DMS114 treated with DMSO at 0.1 percent for 48 hours (cell line): ENCODE measurements around the gene EHMT1.

Experiments
- DNase-seq: peaks from one replicate; lab custom pipeline; 2025; ENCODE audit not compliant: unreplicated experiment; lab: John Stamatoyannopoulos, UW

The EHMT1 gene

DNA sequence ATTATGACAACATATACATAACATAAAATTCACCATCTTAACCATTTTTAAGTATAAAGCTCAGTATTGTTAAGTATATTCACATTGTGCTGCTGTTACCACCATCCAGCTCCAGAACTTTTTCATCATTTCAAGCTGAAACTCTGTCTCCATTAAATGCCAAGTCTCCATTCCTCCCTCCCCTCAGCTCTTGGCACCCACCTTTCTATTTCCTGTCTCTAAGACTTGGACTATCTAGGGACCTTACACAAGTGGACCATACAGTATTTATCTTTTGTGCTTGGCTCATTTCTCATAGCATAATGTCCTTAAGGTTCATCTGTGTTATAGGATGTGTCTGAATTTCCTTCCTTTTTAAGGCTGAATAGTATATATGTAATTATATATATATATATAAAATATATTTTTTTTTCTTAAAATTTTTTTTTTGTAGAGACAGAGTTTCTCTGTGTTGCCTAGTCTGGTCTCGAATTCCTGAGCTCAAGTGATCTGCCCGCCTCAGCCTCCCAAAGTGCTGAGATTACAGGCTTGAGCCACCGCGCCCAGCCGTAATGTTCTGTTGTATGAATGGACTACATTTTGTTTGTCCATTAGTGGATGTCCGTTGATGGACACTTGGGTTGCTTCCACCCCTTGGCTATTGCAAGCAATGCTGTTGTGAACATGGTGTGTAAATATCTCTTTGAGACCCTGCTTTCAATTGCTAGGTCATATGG lies 72.3 kb downstream of the EHMT1 start:
- no peak for DNase-seq

GRCh38 chr9:137691646-137692351 lies 73.0 kb downstream of the EHMT1 start:
- no peak for DNase-seq

- DNase-seq = no peak
Measured at GRCh38 chr9:137694236-137694959, 75.6 kb downstream of the EHMT1 start.

DNA sequence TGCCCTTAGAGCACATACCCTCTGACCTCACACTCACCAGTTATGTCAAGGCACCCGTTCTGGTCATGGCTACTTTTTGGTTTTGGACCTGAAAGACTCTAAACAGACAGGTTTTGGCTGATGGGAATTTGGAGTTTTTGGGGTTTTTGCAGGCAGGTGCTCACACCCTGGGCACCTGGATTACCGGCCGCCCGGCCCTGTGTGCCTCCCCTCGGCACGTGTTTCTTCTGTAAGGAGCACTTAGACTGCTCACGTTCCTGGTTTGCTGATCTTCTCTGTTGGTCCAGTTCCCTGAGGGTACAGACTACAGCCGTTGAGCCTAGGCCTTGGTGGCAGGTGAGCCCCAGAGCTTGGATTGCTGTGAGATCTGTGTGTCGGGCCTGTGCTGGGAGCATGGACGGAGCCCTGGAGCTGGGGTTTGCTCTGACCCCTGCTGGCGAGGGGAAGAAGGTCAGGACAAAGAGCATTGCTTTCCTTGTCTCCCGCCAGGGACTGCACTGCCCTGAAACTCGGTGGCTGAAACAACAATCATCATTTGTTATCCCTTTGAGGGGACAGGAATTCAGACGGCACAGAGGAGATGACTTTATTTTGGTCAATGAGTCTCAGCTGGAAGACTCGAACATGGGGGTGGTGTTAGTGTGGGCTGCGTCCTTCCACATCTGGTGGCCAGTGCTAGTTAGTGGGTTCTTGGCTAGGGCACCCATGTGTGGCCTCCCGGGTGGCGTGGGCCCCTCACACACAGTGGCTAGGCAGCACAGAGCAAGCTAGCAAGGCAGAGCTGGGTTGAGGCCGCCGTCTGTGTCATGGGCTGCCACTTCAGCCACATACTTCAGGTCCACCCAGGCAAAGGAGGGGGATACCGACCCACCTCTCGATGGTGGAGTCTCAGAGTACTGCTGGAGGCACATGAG lies 76.4 kb downstream of the EHMT1 start:
- no peak for DNase-seq

DNA sequence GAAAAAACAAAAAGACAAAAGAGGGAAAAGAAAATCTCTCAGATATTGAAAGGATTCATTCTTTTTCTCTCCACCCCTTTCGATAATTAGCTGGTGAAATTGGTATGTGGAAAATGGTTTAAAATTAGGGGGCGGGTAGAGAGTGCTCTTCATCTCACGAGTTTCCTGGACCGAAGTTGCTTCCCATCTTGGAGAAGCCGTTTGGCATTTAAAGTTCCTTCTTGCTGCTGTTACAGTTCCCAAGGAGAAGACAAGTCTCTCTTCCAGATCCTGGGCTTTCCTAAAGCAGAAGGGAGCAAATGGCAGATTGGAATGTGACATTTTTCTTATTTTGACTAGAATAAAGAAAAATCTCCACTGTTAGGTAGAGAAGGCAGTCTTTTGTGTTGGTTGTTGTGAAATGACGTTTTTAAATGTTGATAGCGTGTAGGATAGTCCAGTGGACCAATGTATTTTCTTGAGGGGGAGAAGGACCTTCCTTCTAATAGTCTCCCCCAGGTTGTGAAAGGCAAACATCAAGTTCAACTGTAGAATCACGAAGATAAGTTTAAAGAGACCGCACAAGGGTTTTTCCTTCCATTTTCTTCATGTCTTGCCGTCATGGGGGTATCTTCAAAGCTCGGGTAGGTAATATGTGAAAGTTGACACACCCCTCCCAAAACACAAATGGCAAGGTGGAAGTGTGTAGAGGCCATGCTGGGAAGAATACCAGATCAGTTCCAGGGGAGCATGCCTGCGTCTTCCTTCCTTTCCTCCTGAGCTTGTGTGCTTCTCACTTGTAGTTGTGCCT lies 77.5 kb downstream of the EHMT1 start:
- no peak for DNase-seq

DNA sequence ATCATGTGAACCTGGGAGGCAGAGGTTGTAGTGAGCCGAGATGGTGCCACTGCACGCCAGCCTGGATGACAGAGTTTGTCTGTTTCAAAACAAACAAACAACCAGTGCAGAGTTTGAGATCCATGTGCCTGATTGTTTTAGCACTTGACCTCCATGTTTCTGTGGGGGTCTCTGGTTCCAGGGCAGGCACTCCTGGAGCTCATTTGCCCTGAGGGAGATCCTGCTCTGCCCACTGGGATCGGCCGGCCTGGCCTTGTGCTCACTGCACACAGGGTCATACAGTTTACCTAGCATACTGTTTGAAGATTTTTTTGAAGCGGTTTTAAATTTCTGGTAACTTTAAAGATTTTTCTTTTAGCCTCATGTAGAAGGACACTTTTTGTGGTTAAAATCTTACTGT lies 78.4 kb downstream of the EHMT1 start:
- no peak for DNase-seq

- DNase-seq = no peak
Measured at GRCh38 chr9:137697832-137698231, 79.0 kb downstream of the EHMT1 start.

DNA sequence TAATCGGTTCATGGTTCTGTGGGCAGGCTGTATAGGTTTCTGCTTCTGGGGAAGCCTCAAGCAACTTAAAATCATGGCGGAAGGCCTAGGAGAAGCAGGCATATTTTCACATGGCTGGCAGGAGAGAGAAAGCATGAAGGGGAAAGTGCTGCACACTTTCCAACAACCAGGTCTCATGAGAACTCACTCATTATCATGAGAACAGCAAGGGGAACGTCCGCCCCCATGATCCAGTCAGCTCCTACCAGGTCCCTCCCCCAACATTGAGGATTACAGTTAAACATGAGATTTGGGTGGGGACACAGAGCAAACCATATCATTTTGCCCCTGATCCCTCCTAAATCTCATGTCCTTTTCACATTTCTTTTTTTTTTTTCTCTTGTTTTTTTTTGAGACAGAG lies 82.1 kb downstream of the EHMT1 start:
- no peak for DNase-seq

DNA sequence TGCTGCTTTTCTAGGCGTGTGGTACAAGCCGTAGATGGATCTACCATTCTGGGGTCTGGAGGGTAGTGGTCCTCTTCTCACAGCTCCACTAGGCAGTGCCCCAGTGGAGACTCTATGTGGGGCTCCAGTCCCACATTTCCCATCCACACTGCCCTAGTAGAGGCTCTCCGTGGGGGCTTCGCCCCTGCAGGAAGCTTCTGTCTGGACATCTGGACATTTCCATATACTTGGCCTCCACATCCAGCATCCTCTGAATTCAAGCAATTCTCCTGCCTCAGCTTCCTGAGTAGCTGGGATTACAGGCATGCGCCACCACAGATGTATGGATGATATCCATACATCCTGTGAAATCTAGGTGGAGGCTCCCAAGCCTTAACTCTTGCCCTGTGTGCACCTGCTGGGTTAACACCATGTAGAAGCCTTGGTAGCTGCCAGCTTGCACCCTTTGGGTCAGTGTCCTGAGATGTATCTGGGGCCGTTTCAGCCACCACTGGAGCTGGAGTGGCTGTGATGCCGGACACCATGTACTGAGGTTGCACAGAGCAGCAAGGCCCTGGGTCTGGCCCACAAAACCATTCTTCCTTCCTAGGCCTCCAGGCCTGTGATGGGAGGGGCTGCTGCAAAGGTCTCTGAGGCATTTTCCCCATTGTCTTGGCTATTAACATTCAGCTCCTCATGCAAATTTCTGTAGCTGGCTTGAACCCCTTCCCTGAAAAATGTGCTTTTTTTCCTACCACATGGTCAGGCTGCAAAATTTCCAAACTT lies 84.0 kb downstream of the EHMT1 start:
- no peak for DNase-seq

GRCh38 chr9:137703842-137704508 lies 85.2 kb downstream of the EHMT1 start:
- no peak for DNase-seq

GRCh38 chr9:137705443-137705863 lies 86.6 kb downstream of the EHMT1 start:
- no peak for DNase-seq

DNA sequence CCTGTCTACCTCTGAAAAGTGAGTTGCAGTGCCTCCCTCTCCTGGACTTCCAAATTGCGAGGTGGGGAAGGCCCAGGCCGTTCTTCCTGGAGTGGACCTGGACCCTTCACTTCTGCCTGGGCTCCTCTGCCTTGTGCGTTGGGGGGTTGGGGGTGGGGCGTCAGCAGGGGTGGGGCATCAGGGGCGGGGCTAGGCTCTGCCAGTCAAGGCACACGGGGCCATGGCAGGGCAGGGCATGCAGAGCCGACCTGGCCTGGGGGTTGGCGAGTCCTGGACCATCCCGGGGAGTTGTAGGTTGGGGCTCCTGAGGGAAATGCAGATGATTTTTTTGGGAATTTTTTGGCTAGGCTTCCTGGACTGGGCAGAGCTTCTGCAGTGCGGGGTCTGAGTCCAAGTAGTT lies 87.1 kb downstream of the EHMT1 start:
- DNase-seq = no peak

- no peak for DNase-seq
Measured at GRCh38 chr9:137707361-137707760, 88.6 kb downstream of the EHMT1 start.

GRCh38 chr9:137708590-137709284 lies 89.9 kb downstream of the EHMT1 start:
- DNase-seq = no peak

DNA sequence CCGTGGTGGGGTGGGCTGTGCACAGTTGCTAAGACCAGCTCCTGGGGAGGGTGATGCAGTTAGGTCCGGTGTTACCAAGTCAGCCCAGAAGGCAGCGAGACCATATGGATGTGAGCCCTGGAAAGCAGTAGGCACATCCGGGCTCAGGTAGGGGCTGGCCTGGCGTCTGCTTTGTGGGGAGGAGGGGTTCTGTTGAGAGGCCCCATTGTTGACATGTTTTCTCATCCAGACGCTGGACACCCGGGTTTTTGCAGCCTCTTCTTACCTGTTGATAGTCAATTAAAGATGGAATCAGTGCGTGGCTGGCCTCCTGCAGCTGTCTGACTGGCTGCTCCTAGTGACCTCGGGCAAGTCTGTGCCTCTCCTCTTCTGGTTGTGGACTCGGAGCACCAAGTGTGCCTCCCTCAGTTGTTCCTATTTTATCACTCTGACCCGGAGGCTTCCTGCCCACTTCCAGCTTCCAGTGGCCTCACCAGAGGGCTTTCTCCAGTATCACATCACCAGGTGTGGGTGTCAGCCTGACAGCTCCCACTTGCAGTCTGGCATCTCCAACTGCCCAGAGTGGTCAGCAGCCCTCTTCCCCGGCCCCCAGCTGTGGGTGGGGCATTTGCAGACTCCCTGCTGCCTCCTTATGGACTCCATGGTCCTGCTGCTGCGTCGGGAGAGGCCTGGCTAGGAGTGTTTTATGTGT lies 90.8 kb downstream of the EHMT1 start:
- no peak for DNase-seq

DNA sequence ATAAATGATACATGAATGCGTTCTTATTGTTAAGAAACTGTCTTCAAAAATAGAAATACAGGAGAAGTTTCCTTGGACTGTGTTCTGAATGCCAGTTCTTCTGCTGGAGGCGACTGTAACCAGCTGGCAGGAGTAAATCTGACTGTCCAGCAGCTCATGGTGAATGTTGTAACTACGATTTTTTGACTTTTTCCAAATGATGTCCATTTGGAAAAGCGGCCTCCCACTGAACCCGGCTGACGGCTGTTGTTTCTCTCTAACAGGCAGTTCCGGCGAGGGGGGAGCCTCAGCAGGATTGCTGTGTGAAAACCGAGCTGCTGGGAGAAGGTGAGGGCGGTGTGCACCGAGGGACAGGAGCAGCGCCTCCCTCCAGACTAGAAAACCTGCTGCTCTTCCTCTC lies 91.9 kb downstream of the EHMT1 start:
- no peak for DNase-seq

- DNase-seq = no peak
Measured at GRCh38 chr9:137711678-137712105, 92.9 kb downstream of the EHMT1 start.

DNA sequence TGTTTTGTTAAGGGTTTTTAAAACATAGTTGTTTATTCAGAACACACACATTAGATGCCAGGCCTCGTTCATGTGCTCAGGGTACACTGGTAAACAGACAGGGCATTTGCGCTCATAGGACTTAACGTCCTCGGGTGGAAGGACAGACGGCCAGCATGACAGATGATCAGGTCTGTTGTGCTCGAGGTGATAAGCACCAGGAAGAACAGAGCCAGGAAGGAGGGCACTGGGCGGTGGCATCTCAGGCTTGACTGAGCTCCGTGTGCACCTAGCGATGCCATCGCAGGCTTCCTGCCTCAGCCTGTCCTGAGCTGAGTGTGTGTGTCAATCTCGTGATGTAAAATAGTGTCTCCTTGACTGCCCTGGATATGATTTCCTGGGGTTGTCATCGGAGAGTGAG lies 96.5 kb downstream of the EHMT1 start:
- DNase-seq = no peak
